ENCODE data around the gene PLEKHB1.

PLEKHB1 gene

GRCh38 chr11:73648121-73648520 is 1.7 kb downstream of the PLEKHB1 start:
- DNase-seq (ENCODE audit: low read depth, low spot score): no peak

- no peak for DNase-seq (ENCODE audit: low read depth, low spot score)
Observed at GRCh38 chr11:73648571-73649046, 2.2 kb downstream of the PLEKHB1 start.

- no peak for DNase-seq (ENCODE audit: low read depth, low spot score)
Observed at GRCh38 chr11:73649206-73649605, 2.8 kb downstream of the PLEKHB1 start.

GRCh38 chr11:73650400-73650799 is 4.0 kb downstream of the PLEKHB1 start:
- DNase-seq (ENCODE audit: low read depth, low spot score): no peak

GRCh38 chr11:73651252-73651651 is 4.9 kb downstream of the PLEKHB1 start:
- DNase-seq (ENCODE audit: low read depth, low spot score): no peak

- no peak for DNase-seq (ENCODE audit: low read depth, low spot score)
Observed at GRCh38 chr11:73651661-73652045, 5.3 kb downstream of the PLEKHB1 start.

GRCh38 chr11:73652046-73652730 is 5.8 kb downstream of the PLEKHB1 start:
- peak; percentile 55 for DNase-seq (ENCODE audit: low read depth, low spot score)

GRCh38 chr11:73652856-73653559 is 6.6 kb downstream of the PLEKHB1 start:
- DNase-seq (ENCODE audit: low read depth, low spot score): no peak

- no peak for DNase-seq (ENCODE audit: low read depth, low spot score)
Observed at GRCh38 chr11:73653996-73654395, 7.6 kb downstream of the PLEKHB1 start.

- DNase-seq (ENCODE audit: low read depth, low spot score): no peak
Observed at GRCh38 chr11:73654482-73655021, 8.2 kb downstream of the PLEKHB1 start.

GRCh38 chr11:73655686-73656085 is 9.3 kb downstream of the PLEKHB1 start:
- DNase-seq (ENCODE audit: low read depth, low spot score): no peak

GRCh38 chr11:73656985-73657384 is 10.6 kb downstream of the PLEKHB1 start:
- DNase-seq (ENCODE audit: low read depth, low spot score): no peak

GRCh38 chr11:73659961-73660360 is 13.6 kb downstream of the PLEKHB1 start:
- no peak for DNase-seq (ENCODE audit: low read depth, low spot score)

GRCh38 chr11:73660497-73661034 is 14.2 kb downstream of the PLEKHB1 start:
- no peak for DNase-seq (ENCODE audit: low read depth, low spot score)

GRCh38 chr11:73661035-73661628 is 14.8 kb downstream of the PLEKHB1 start:
- DNase-seq (ENCODE audit: low read depth, low spot score): peak; percentile 95

GRCh38 chr11:73662445-73663157 is 16.2 kb downstream of the PLEKHB1 start:
- DNase-seq (ENCODE audit: low read depth, low spot score): no peak

GRCh38 chr11:73663604-73664495 is 17.5 kb downstream of the PLEKHB1 start:
- no peak for DNase-seq (ENCODE audit: low read depth, low spot score)

- DNase-seq (ENCODE audit: low read depth, low spot score): no peak
Observed at GRCh38 chr11:73664877-73665276, 18.5 kb downstream of the PLEKHB1 start.

- no peak for DNase-seq (ENCODE audit: low read depth, low spot score)
Observed at GRCh38 chr11:73667891-73668290, 21.5 kb downstream of the PLEKHB1 start.

GRCh38 chr11:73670808-73671207 is 24.4 kb downstream of the PLEKHB1 start:
- DNase-seq (ENCODE audit: low read depth, low spot score): no peak

- peak; percentile 62 for DNase-seq (ENCODE audit: low read depth, low spot score)
Observed at GRCh38 chr11:73671701-73672100, 25.3 kb downstream of the PLEKHB1 start.

Data from astrocyte of the hippocampus (primary cell).